ENCODE results near the gene N4BP2L1.

Gene N4BP2L1

DNA sequence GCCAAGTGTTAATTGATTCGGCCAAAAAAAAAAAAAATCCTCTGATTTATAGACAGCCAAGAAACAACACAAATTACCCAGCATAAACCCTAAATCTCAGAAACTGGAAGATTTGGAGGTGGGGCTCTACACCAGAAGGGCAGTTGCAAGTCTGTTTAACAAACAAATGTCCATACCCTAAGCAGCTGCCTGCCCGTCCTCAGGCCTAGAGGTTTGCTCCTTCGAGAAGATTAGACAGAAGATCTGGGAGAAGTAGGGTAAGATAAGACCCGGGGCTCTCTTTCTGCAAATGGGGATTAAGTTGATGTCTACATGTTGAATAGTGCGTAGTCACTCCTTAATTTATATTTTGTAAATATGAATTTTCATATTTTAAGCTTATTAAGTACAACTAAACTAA, 3.4 kb upstream of the N4BP2L1 start:
- no peak for DNase-seq

DNA sequence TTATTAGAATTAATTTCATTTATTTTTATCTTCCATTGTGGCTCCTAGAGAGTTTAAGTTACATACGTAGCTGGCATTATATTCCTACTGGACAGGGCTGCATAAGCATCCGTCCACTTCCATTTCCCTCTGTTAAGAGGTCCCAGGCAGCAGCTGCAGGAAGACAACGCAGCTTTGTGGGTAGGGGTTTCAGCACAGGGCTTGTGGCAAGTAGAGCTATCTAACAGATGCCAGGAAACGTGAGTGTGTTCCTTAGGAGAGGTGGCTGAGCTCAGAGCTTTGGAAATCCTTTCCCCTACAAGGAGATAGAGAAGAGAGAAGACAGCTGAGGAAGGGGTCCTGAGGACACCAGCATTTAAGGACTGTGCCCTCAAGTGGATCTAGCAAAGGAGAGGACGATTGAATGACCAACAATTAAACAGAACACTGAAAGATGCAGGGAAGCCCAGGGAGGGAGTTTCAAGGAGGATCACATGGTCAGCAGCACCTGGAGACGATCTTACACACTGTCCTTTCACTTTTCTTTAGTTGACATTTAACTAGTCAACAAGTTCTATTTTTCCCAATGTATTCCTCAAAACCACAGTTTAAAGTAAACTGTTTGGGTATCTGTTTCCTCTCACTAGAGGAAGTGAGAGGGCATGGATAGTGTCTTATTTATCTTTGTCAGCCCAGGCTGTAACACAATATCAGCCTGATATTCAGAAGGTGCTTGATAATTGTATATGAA, 2.3 kb upstream of the N4BP2L1 start:
- no peak for DNase-seq

DNA sequence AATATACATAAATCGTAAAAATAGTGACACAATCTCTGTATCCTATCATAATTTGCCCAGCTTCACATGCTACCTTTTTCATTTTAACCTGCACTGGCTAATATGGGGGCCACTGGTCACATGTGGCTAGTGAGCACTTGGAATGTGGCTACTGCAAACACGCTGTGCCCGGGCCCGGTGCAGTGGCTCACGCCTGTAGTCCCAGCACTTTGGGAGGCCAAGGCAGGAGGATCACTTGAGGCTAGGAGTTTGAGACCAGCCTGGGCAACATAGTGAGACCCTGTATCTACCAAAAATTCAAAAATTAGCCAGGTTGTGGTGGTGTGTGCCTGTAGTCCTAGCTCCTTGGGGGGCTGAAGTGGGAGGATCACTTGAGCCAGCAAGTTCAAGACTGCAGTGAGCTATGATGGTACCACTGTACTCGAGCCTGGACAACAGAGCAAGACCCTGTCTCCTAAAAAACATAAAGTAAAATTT, 1.5 kb upstream of the N4BP2L1 start:
- no peak for DNase-seq

DNA sequence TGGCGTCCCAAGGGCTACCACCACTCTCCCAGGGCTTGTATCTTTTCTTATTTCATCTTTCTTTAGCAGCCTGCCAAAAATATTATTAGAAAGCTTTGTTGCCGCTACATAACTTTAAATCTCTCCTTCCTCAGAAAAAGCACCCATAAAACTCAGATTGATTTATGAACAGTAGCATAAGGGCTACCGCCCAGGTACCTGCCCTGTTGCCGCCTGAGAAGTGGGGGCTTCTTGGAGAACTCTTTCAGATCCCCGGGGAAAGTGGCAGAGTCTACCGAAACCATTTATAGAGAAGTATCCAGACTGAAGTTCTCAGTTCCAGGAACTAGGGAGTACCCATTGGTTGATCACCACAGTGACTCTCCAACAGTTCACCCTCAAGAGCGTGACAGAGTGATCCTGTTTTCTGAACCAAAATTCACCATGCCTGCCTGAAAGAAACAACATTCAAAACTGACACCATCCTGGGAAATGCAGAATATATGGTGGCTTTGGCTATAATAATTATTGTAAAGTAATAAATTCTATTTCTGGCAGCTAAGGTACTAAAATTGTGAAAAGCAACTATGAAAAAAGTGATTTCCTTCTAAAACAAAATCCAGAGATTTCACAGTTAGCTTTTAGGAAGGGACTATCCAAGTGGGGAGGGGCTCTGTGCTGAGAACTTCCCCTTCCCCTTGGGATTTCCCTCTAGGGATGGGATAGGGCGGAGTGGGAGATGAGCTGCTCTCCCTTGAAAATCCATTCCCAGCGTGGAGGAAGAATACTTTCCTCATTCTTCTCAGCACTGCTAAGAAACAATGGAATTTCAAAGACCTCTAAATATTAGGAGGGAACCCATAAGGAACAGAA, 877 bp upstream of the N4BP2L1 start:
- no peak for DNase-seq

DNA sequence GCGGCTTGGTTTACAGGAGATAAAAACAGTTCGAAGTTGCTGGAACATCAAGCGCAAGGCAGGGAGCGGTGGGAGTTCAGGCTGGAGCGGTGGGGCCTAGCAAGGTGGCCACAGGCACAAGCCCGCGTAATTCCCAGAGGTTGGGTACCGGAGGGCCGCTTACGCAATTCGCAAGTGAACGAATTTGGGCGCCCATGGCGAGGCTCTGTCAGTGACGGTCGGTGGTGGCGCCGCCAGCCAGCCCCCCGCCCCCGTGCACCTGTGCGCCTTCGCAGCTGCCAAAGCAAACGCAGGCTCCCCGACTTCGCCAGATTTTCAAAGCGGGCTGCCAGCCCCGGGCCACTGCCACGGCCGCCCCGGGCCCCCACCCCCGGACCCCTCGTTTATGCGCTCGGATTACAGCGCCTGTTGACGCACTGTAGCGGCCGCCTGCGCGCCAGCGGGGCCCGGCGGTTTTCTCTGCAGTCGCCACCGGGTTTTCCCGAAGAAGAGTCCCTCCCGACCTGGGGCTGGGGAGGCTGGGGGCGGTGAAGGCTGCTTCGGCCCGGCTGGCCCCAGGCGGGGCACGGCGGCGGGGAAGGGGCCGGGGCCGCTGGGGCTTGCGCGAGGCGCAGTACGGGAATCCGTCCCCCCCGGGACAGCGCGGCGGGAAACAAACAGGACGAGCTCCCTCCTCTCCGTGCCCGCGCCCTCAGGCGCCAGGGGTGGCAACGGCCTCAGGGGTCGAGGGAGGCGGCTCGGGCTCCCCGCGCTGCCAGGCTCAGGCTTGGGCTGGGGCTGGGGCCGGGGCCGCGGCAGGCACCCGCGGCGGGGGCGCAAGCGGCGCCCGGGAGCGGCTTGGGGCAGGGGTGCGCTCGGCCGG, 709 bp downstream of the N4BP2L1 start:
- no peak for DNase-seq

DNA sequence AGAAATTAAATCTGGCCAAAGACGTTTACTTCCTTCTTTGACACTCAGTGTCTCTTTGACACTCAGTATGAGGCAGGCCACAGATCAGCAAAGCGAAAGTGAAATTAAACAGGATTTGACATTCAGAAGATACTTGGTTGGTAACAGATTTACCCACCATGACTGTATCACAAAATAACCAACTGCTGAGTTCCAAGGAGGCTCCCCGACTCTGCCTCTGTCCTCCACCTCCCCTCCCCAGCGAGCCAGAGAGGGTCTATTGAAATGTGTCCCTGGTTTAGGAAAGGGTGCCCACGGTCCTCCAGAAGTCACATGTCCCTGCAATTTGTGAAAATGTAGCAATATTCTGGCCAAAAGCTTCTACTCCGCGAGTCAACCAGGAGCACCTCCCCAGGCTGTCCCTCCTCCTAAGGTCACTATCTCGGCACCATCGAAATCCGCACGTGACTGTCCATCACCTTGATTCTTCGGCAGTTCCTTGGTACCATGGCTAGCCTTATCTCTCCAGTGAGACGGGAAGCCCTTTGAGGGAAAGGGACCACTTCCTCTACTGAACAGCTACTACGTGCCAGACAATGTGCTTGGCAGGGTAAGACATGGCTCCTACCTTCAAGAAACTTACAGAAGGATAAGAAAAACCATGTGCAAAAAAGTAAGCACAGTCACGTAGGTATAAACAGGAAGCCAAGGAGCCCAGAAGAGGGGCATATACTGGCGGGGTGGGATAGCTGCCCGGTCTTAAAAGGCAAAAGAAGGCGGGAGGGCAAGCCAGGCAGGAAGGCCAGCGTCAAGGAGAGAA, 1.5 kb downstream of the N4BP2L1 start:
- no peak for DNase-seq

DNA sequence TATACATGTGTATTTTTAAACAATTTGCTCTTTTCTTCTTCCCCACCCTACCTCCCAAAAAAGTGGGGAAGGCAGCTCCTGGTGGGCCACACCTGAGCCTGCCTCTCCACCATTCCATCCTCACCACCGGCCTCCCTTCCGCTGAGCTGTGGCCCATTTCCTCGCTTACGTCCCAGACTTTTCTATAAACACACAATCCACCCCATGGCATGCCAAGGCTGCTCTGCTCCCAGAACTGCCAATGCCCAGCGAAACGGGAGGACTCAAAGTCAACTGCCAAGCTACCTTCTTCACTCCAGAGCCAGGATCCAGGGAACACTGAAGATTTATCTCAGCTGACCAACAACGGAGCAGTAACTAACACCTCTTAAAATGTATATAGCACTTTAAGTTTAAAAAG, 2.8 kb downstream of the N4BP2L1 start:
- DNase-seq = no peak

DNA sequence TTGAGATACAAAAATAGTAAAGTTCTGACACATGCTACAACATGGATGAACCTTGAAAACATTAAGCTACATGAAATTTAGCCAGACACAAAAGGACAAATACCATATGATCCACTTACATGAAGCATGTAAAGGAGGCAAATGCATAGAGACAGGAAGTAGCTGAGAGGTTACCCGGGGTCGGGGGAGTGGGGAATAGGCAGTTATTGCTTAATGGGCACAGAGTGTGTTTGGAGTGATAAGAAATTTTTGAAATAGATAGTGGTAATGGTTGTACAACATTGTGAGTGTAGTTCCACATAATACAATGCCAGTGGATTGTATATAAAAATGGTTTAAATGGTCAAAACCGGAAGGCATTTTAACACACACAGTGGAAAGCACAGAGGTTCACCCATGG, 4.3 kb downstream of the N4BP2L1 start:
- DNase-seq = no peak

DNA sequence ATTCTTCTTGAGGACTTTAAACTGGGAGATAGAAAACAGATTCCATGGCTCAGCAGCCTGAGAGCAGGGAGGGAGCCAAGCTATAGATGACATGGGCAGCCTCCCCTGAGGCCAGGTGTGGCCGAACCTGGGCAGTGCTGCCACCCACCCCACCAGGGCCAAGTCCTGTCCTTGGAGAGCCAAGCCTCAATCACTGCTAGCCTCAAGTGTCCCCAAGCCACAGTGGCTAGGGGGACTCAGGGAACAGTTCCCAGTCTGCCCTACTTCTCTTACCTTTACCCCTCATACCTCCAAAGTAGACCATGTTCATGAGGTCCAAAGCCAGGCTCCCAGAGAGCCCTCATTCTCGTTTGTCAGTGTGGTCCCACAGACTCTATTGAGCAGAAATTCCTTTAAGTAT, 8.1 kb downstream of the N4BP2L1 start:
- no peak for DNase-seq

DNA sequence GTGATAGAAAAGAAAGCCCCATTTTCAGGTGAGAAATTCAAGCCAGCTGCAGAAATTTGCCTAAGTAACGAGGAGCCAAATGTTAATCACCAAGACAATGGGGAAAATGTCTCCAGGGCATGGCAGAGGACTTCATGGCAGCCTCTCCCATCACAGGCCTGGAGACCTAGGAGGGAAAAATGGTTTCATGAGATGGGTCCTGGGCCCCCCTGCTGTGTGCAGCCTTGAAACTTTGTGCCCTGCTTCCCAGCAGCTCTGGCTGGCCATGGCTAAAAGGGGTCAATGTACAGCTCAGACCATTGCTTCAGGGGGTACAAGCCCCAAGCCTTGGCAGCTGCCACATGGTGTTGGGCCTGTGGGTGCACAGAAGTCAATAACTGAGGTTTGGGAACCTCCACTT, 9.9 kb downstream of the N4BP2L1 start:
- DNase-seq = no peak

DNA sequence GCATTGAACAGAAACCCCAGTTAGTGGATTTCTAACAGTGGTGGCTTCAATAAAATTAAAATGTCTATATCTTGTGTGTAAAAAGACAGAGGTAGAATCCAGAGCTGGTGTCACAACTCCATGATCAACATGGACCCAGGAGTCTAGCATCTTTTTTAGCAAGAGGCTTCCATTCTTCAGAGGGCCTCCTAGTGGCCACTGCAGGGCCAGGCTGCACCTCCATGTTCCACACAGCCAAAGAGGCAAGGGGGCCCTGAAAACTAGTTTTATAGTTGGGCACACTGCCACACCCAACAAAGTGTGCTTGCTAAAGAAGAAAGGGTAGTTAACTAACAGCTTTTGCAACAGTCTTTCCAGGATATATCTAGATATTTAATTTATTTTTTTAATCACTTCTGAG, 12.9 kb downstream of the N4BP2L1 start:
- no peak for DNase-seq

DNA sequence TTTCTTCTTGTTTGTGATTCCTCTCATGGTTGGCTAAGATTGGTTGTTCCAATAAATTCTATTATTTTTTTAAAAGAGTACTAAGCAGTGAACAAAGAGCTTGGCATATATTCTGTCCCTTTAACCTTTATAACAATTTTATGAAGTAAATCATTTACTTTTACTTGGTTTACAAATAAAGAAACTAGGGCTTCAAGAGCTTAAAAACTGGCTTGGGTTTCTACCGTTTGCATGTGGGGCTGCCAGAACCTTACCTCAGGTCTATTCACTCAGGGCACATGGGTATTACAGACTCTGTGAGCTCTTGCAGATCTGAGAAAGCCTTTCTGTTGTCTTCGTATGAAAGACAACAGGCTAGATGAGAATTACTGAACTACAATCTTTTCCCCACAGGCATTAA, 13.3 kb downstream of the N4BP2L1 start:
- no peak for DNase-seq

DNA sequence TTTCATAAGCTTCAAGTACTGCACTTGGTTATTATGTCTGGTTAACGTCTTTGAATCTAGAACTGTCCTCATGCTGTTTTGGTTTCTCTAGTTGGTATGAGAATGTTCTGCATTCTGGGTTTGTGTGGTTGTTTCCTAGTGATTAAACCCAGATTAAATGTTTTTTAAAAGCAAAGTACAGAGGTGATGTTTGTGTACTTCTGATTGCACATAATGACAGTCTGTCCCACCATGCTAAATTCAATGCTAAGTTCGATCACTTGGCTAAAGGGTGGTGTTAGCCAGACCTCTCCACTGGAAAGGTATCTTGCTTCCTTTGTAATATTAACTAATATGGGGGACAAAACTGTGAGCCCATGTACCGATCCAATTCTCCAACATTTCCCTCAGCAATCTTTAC, 14.6 kb downstream of the N4BP2L1 start:
- no peak for DNase-seq

DNA sequence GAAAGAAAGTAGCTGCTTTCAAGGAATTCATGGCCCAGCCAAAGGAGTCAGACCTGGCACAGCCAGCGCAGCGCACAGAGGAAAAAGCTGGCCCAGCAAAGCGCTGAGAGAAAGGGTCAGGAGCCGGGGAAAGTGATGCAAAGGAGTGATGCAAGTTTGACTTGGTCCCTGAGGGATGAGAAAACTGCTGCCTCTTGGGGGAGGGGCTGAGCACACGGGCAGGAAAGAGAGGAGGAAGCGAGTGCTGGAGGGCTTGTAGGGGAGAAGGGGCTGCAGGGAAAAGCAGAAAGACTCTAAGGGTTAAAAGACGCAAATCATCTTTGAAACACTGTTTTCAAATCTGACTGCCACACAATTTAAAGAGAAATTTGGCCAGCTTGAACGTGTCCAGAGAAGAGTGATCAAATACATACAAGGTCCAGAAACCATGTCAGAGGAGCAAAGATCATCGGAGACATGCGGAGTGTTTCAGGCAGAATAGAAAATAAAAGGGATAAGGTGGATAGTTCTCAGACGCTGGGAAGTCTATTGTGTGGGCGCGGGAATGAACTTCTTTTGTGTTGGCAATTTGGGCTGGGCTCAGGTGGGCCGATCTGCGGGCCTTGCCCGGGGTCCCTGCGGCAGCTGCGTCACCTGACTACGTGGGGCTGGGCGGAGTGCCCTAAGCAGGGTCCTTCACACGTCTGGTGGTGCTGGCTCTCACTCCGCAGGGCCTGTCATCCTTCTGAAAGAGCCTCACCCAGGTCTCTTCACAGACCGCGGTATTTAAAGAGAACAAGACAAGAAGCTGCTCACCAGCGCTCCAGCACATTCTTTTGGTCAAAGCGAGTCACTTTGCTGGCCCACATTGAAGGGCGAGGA, 18.1 kb downstream of the N4BP2L1 start:
- peak; percentile 70 for DNase-seq

DNA sequence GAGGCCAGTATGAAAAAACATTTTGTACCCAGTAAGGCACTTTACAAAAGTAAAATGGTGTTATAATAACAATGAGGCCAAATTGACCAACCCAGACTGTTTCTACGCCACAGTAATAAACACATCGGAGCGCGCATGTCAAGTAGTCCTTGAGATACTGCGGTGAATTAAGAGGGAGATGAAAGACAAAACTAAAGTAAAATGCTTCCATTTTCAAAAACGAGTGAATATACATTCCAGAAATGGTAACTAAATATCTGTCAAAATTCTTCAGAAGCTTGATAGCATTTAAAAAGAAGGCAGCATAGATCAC, 19.0 kb downstream of the N4BP2L1 start:
- DNase-seq = no peak

DNA sequence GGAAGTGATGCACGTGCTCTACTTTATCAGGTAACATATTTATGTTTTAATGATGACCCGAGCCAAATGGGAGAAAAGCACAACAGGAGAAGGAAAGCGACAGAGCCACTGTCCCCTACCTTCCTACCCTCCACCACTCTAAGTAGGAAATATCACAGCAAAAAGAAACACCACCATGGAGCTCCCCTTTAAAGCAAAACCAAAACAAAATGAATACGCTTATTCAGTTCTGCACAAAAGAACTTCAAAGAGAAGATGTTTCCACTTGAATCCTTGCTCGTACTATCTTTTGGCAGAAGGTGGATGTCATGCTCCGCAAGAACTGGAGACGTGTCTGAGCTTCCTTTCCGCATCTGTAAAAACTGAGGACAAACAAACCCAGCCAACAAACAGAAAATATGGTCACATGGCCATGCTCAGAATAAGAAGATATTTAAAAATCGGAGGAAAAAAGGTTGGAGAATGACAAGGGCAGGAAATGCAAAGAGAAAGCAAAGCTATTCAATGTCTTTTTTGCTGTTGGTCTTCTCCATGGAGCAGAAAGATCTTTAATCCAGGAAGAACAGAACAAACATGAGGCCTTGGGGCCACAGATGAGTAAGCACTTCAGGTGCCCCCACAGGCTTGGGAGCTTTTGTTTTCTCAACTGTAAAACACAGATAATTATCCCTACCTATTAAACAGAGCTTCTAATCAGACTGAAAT, 19.5 kb downstream of the N4BP2L1 start:
- DNase-seq = no peak

DNA sequence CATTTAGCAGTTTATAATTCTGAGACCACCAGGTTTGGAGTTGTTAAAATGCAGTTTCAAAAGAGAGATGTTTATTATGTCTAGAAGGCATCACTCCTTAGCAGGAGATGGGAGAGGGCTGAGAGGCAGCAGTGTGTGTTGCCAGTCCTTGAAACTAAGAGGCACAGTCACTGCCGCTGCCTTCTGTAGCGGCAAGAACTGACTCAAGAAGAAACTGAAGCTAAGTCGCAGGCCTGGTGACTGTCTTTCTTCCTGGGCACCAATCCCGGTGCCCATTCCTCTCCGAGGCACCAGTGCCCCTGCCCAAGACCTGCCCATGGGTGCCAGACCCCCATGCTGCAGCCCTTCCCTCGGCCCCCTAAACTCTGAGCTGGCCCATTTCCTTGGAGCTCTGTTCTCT, 20.1 kb downstream of the N4BP2L1 start:
- DNase-seq = no peak

DNA sequence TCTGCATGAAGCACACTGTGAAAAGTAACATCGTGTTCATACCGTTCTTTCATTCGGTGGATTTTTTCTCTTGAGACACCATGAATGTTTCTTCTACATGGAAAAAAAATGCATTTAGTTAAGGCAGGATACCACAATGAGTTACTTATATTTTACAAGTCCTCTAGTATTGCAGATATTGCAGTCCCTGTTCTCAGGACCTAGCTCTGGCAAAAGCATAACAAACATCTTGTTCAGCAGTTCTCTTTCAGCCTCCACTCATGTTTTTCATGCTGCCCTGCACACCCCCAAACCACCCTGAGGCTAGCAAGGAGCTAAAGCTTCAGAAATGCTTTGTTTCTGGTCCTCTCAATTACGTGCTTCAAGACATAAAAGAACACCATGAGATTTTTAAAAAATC, 24.8 kb downstream of the N4BP2L1 start:
- DNase-seq = no peak

DNA sequence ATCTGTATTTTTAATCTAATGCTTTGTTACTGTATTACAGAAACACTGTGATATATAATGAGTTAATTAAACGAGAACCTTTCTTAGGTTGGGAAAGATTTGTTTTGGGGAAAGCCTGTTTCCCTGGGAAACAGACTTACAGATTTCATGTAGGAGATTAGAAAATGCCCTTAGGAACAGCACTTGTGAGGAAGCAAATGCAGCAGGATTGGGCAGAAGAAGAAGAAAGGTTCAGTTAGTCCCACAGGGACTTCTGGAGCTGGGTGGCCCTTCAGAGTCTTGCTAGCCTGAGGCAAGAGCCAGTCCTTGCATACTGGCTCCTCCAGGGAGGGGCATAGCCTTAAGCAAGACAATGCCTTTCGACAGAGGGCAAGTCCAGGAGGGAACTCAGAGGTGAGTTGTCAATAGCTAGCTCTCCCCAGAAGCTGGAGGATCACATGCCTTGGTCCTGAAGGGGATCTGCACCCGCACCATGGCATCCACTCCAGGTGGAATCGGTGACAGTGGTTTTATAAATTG, 36.8 kb downstream of the N4BP2L1 start:
- DNase-seq = no peak

DNA sequence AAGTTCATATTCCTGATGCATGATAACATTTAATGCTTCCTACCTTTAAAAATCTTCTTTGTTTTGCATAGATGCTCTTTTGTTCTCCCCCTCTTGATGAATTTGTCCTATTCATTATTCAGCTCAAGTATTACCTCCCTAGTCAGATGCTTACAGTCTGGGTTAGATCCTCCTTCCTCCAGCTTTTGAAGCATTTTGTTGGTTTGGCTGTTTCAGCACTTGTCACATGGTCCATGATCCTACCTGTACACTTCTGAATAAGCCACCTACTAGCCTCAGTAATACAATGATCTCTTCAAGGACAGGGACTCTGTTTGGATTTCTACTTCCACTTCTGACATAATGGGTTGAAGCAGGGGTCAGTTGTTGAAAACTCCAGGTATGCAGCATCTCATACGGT, 37.4 kb downstream of the N4BP2L1 start:
- no peak for DNase-seq

DNA sequence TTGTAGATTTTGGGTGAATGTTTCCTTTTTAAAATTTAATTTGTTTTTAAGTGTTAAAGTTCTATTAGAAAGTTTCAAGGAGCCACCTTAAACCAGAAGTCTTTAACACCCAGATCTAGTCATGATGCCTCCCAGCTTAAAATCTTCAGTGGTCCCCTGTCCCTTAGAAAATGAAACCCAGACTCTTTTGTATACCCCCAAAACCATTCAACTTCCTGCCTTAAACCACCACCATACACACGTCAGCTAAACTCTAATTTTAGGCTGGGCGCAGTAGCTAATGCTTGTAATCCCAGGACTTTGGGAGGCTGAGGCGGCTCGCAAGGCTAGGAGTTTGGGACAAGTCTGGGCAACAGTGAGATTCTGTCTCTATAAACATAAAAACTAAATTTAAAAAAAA, 37.9 kb downstream of the N4BP2L1 start:
- no peak for DNase-seq

Measured in fibroblast of skin of back (primary cell).